Measurements from ENCODE around the gene KRT31.
"Not testable (repeated sequence)": the region's sequence is repeated elsewhere in the genome, so short reads cannot be mapped to it uniquely, and the experiment has no call there.

The KRT31 gene

GRCh38 chr17:41396996-41397660 is at the start of gene KRT31:
TSS of gene KRT31 (minus strand) at chr17:41397608. CDS start at chr17:41397539, 69 bp downstream.
- no peak for DNase-seq (ENCODE audit: low spot score)

DNA sequence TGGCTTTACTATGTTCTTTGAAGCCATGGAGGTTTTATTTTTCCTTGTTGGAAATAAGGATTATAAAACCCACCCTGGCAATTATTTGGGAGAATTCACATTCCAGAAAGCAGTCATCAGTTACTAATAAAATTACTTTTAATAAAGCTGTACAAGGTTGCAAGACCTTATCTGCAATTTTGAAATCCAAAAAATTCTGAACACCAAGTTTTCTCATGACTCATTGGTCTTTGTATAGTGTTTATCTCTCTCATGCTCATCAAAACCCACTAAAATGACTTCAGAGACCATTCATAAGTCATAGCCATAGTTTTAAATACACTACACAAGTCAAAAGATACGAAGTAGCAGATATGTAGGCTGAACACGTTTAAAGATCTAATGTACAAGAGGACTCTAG is 49.4 kb upstream of the KRT31 start:
- no peak for DNase-seq (ENCODE audit: low spot score)

DNA sequence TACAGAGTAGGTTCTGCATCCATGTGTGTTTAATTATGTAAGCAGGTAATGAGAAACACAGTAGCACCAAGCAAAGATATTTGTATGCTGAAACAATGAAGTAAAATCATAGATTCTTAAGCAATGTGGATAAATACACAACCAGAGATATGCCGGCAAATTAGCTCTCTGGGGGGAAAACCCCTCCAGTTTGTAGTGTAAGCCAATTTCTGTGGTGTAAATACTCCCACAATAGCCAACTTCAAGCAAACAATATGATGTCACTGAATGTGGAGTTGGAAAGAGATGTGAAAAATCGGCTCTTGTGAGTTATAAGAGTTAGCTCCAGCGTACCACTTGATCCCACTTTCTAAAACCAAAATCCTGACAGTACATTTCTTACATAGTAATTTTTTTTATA is 47.2 kb upstream of the KRT31 start:
- no peak for DNase-seq (ENCODE audit: low spot score)

- DNase-seq (ENCODE audit: low spot score): no peak
These were observed 46.8 kb upstream of the KRT31 start for GRCh38 chr17:41444186-41444585.

DNA sequence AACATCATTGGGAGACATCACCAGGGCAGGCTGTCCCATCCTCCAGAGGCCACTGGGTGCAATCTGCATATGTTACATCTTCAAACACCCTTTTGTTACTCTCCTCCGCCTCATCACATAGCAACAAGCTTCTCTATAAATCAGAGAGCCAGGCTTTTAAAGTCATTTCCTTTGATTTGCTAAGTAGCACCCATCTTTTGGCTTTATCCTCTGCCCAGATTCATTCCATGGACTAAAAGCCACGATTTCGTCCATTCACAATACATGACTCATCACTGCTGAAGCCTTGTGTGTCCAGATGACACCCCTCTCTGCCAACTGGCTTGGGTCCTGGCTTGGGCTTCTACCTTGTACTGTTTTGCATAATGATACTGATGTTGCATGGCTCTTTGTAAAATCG is 45.3 kb upstream of the KRT31 start:
- no peak for DNase-seq (ENCODE audit: low spot score)

- DNase-seq (ENCODE audit: low spot score): no peak
These were observed 43.2 kb upstream of the KRT31 start, which contains the start of gene KRT38 for GRCh38 chr17:41440531-41441033. TSS of gene KRT38 (minus strand) at chr17:41440983. CDS start at chr17:41440921, 62 bp downstream.

- DNase-seq (ENCODE audit: low spot score): no peak
These were observed 42.0 kb upstream of the KRT31 start for GRCh38 chr17:41439375-41439774.

GRCh38 chr17:41437769-41438168 is 40.4 kb upstream of the KRT31 start:
- DNase-seq (ENCODE audit: low spot score): no peak

- DNase-seq (ENCODE audit: low spot score): no peak
These were observed 39.8 kb upstream of the KRT31 start for GRCh38 chr17:41437254-41437653.

DNA sequence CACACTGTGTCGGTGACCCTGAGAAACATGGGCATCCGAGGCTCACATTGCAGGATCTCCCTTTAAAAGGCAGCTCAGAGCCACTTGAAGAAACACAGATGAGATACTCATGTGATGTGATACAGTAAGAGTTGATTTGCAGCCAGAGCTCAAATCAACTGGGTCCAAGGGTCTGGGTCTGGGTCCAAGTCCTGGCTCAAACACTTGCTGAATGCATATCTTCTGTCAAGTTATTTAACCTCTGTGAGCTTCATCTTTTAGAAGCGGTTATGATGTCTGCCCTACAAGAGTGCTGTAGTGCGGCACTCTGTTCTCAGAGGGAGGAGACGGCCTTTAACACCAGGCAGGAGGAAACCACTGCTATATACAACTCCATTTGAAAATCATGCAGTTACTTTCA is 37.0 kb upstream of the KRT31 start:
- no peak for DNase-seq (ENCODE audit: low spot score)

DNA sequence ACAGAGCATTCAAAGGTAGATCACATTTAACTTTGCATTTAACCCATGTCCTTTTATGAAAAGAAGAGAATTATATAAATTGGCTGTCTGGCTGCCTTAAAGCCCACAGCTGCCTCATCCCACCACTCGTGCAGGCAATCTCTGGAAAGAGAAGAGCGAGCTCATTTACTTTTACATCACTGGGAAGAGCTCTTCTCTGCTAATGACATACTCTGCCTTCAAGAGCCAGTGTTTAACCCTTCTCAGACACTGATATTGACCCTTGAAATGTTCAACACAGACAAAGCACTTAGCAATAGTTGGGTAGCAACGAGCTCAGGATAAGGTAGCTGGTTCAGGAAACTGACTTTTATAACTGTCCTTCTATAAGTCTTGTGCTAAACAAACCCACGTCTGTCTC is 36.6 kb upstream of the KRT31 start:
- no peak for DNase-seq (ENCODE audit: low spot score)

- no peak for DNase-seq (ENCODE audit: low spot score)
These were observed 36.2 kb upstream of the KRT31 start for GRCh38 chr17:41433586-41433985.

GRCh38 chr17:41430376-41430775 is 33.0 kb upstream of the KRT31 start:
- not testable (repeated sequence) for DNase-seq (ENCODE audit: low spot score)

- DNase-seq (ENCODE audit: low spot score): no peak
These were observed 32.3 kb upstream of the KRT31 start for GRCh38 chr17:41429667-41430066.

- peak; percentile 84 for DNase-seq (ENCODE audit: low spot score)
These were observed 31.3 kb upstream of the KRT31 start for GRCh38 chr17:41428591-41429291.

- DNase-seq (ENCODE audit: low spot score): no peak
These were observed 26.8 kb upstream of the KRT31 start, which contains the start of gene KRT37 for GRCh38 chr17:41424111-41424635. TSS of gene KRT37 (minus strand) at chr17:41424585. CDS start at chr17:41424523, 62 bp downstream.

DNA sequence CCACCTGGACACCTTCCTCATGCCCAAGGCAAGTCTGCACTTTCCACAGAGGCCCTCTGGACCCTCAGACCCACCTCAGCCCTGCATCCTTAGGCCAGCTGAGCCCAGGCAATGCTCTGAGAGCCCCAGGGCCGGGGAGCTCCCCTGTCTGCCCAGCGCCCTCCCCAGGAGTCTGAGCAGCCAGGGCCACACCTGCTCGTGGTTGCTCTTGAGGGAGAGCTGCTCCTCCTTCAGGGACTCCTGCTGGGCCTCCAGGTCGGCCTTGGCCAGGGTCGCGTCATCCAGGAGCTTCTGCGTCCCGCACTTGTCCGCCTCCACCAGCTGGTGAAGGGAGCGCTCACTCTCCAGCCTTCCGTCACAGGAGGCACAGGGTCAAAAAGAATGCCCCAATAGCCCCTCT is 25.2 kb upstream of the KRT31 start:
- DNase-seq (ENCODE audit: low spot score): not testable (repeated sequence)

DNA sequence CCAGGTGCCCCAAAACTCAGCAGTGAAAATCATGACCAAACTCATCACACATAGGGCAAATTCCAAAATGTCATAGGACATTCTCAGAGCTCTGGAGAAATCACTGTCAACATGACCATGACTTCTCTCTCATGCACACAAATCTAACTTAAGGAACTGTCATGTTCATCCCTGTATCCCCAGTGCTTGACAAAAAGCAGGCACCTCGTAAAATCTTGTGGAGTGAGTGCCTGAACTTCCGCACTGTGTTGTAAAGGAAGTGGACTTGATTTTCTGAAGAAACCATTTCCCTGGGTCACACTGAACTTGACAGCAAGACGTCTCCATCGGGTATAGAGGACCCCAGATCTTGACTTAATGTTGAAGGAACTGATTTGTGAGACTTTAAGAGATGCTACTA is 24.2 kb upstream of the KRT31 start:
- DNase-seq (ENCODE audit: low spot score): no peak

GRCh38 chr17:41421116-41421515 is 23.7 kb upstream of the KRT31 start:
- DNase-seq (ENCODE audit: low spot score): no peak

DNA sequence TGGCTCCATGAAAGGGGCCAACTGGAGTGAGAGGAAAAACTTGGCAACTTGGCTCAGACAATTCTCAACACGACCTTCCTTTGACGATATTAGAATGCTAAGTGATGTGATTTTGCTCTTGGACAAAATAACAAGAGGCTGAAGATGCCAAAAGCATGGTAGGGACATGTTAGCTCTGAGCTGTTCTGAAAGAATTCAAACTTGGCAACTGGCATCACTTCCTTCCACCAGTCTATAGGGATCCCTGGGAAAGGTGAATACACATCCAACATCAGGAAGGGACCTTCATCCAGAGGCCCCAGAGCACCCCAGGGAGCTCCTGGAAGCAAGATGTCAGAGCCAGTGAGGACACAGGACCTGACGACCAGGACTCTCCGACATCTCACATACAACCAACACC is 22.7 kb upstream of the KRT31 start:
- no peak for DNase-seq (ENCODE audit: low spot score)

DNA sequence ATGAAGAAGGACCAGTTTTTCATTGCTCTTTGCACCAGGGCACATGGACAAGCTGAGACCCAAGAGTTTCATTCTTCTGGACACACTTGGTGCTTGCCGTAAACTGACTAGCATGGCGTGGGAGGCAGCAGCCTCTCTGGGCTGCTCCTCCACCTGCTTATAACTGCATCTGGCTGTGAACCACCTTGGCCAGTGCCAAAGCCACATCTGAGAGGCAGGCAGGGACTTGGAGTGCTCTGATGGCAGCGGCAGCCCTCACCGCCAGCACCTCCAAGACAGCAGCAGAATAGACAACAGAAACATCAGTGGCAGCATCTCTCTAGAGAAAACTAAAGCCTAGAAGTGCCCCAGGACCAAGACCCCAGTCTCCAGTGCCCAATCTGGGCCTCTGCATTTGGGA is 22.3 kb upstream of the KRT31 start:
- no peak for DNase-seq (ENCODE audit: low spot score)

DNA sequence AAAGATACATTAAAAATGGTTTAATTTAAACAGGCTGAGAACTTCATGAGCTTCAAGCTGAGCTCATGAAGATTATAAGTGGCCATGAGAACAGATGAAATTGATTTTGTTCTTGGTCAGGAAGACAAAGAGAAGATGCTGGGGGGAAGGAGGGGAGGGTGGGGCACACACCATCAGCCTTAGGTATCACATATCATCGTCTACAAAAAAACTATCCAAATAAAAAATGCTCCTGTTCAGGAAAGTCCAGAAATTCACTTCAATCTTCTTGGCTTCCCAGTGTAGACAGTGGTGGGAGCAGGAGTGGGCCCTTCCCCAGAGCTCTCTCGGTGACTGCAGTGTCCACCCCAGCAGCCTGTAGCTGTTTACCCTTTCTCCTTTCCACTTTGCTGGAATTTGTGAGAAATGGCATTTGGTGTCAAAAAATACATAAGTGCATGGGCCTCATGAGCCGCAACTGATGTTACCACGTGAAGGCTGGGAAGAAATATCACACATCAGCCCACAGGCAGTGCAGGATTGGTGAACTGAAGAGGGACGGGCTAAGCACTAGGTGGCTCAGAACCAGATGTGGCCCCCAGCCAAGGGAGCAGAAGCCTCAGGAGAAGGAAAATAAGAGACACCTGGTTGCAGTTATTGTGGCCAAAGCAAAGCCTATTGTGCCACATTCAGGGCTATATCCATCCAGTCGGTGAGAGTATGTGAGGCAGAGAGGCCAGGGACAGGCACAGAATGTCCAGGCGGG is 20.9 kb upstream of the KRT31 start:
- no peak for DNase-seq (ENCODE audit: low spot score)
